Epithelial cell of proximal tubule (primary cell): ENCODE results near the gene TMEM40. TPM values are rescaled to one million over a fixed set of nuclear protein-coding genes. Genes with fewer than 3 reads are reported as not detected.

ENCODE experiments used
- DNase-seq: peaks from one replicate; pipeline ENCODE4 v3.0.0-alpha.2; 2011; ENCODE audit warnings: low read depth
- H3K4me3 ChIP-seq: 2 replicates; pipeline ENCODE4 v1.5.1; 2011; ENCODE audit warnings: low read depth, mild to moderate bottlenecking, low read length
- total RNA-seq: library from RNA; depleted of rRNA; stranded (reverse); fragments of >200 nt; gene quantifications from 2 replicates; pipeline ENCODE4 v1.2.3, GENCODE V29; 2015
- TF ChIP-seq, protein P1 (sequence below): conservative IDR thresholded peaks from 2 replicates; pipeline ENCODE4 v1.5.1; 2012; ENCODE audit warnings: low read depth, mild to moderate bottlenecking, low read length

Gene TMEM40
- total RNA-seq, 1 donor from 2014 or later = 11.8 TPM

DNA sequence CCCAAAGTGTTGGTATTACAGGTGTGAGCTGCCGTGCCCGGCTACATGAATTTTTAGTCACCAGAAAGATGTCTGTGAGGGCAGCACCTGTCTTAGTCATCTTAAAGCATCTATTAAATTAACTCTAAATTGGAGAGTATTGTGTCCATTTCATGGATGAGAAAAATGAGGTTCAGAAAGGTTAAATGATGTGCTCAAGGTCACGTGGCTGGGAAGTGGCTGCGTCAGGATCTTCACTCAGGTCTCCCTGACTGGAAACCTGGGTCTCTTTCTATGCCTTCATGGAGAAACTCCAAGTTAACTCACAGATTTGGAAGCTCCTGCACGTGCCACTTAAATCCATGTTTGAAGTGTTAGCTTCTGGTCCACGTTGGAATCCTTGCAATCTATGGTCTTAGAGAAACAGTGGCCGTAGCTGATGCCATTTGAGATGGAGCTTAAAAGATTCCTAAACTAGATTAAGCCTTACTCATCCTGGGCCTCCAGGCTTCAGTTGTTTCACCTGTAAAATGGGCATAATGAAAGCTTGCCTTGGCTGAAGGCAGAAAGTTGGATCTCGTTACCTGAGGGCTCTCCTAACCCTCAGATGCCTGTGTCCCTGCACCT, 5.2 kb upstream of the TMEM40 start:
- no peak overlapping the region for H3K4me3 ChIP-seq
- no peak for DNase-seq
- TF ChIP-seq, protein P1, sequence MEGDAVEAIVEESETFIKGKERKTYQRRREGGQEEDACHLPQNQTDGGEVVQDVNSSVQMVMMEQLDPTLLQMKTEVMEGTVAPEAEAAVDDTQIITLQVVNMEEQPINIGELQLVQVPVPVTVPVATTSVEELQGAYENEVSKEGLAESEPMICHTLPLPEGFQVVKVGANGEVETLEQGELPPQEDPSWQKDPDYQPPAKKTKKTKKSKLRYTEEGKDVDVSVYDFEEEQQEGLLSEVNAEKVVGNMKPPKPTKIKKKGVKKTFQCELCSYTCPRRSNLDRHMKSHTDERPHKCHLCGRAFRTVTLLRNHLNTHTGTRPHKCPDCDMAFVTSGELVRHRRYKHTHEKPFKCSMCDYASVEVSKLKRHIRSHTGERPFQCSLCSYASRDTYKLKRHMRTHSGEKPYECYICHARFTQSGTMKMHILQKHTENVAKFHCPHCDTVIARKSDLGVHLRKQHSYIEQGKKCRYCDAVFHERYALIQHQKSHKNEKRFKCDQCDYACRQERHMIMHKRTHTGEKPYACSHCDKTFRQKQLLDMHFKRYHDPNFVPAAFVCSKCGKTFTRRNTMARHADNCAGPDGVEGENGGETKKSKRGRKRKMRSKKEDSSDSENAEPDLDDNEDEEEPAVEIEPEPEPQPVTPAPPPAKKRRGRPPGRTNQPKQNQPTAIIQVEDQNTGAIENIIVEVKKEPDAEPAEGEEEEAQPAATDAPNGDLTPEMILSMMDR = no peak

DNA sequence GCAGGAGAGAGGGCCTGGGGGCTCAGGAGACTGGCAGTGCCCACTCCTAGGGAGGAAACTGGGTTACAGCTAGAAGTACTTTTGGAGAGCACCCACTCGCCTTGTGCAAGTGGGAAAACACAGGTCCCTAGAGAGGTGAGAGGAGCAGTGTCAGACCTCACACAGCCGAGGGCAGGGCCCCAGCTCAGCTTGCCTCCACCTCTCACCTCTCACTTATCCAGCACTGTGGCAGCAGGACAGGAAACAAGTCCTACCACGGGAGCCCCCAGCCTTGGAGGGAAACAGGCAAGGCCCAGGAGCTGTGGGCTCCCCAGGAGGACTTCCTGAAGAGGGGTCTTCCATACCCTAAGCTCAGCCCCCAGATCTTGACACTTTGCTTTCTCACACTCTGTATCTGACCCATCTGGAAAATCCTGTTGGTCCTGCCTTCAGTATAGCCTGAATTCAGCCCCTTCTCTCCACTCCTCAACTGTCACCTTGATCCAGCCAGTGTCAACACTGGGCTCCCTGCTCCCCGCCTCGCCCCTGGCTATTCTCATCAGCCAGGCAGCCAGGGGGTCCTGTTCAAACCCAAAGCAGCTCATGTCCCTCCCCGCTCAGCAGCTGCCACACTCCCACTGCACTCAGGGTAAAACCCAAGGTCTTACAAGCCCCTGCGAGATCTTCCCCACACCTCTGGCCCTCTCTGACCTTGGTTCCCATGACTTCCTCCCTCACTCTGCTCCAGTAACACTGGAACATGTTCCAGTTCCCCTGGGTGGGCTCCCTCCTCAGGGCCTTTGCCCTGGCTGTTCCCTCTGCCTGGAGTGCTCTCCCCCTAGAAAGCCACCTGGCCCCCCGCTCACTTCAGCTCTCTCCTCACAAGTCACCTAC, 870 bp upstream of the TMEM40 start:
- no peak for DNase-seq
- no peak overlapping the region for H3K4me3 ChIP-seq
- TF ChIP-seq, protein P1 = no peak

DNA sequence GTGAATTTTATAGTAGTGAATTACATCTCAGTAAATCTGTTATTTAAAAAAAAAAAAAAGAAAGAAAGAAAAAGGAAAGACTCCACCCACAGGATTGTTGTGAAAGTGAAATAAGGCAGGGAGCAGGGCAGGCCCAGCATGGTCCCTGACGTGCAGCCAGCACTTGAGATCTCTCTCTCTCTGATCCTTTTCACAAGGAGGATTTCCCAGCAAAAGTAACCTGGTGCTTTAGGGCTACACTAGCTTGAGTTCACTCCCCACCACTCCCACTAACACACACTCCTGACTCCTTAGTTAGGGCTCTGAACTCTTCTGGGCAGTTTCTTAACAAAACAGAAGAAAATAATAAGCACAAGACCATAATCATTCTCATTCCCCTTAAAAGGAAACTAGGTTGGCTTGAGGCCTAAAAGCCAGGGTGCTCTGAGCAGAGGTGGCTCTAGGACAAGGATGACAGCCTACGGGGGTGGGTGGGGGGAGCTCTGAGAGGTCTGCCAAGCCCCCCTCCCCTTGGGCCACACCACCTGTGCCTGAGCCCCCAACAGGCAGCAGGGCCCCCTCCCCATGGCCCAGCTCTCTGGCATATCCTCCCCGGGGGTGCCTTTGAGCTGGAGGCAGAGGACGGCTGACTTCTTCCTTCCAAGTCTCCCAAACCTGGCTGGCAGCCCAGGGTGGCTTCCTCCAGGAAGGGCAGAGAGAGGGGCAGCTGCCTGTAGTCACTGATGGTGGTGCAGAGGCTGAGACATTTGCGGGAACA, 856 bp downstream of the TMEM40 start:
- no peak overlapping the region for H3K4me3 ChIP-seq
- TF ChIP-seq, protein P1 = no peak
- DNase-seq = no peak

DNA sequence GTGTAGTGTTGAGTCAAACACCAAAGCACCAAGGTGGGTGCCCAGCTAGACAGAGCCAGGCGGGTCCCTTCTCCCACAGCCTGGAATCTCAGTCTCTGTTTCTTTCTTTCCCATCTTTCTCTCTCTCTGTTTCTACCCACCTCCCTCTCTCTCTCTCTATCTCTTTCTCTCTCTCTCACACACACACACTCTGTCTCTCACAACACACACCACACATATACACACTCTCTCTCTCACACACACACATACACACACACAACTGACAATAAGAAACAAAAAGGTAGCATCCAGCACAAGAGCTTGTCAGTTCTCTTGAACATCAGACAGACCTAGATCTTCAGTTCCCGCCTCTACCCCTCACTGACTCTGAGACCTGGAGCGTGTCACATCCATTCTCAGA, 2.4 kb downstream of the TMEM40 start:
- TF ChIP-seq, protein P1 = no peak
- DNase-seq = no peak
- no peak overlapping the region for H3K4me3 ChIP-seq

DNA sequence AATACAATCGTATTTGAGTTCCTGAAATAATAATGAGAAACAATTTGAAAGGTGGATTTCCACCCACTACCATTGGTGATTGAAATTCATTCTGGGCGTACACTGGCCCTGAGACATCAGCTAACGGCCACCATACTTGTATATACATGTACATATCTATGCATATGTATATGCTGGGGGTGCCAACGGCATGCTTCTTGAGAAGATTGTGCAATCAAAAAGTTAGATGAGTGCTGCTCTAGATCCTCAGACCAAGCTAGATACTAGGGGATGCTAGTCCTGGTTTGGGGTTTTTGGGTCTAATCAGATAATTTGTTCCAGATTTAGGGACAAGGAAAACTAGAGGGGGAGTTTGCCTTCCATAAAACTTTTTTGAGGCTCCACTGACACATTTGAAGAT, 2.9 kb downstream of the TMEM40 start:
- TF ChIP-seq, protein P1 = no peak
- no peak overlapping the region for H3K4me3 ChIP-seq
- no peak for DNase-seq

DNA sequence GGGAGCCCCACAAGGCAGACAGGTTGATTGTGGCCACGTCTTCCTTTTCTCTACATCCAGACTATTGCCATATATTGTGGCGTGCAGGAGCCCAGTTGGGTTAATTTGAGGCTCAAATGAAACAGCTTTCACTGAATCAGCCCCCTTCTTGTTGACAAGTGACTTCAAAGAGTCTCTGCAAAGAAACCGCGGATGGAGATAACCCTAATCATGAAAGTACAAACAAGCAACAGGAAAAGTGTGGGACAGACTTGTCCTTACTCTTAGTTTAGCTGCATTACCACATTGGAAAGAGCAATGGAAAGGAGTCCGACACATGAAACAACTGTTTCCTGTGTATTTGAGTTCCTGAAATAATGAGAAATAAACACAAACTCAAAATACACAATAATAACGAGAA, 3.3 kb downstream of the TMEM40 start:
- no peak for DNase-seq
- H3K4me3 ChIP-seq = no peak overlapping the region
- TF ChIP-seq, protein P1 = no peak
